ENCODE results near the gene QKI.
A peak's percentile ranks its signal among the peaks of the same experiment; 100 is the strongest.
"Not testable (repeated sequence)": the region's sequence is repeated elsewhere in the genome, so short reads cannot be mapped to it uniquely, and the experiment has no call there.

QKI gene

GRCh38 chr6:163436843-163437242 is 22.3 kb downstream of the QKI start:
- H3K4me1 ChIP-seq (ENCODE audit: low read depth, poor library complexity, severe bottlenecking), result peaks cover 79% of the 10 kb centered on the region

GRCh38 chr6:163437466-163437865 is 22.9 kb downstream of the QKI start:
- H3K9ac ChIP-seq, result no peak overlapping the region
- H2AFZ ChIP-seq (ENCODE audit: low read depth), result no peak overlapping the region
- peaks cover 37% of the 10 kb centered on the region for H4K20me1 ChIP-seq (ENCODE audit: insufficient read depth)
- H3K27ac ChIP-seq, result peak overlapping the region; percentile 52; the same call in 1 of the 2 replicates
- H3K4me2 ChIP-seq, result peak overlapping the region; percentile 52
- no peaks in the 10 kb centered on the region for H3K36me3 ChIP-seq (ENCODE audit: insufficient read depth)
- peaks cover 80% of the 10 kb centered on the region for H3K4me1 ChIP-seq (ENCODE audit: low read depth, poor library complexity, severe bottlenecking)
- H3K27me3 ChIP-seq (ENCODE audit: insufficient read depth, low read depth), result no peaks in the 10 kb centered on the region
- no peak for TF ChIP-seq CTCF (conservative IDR thresholded peaks at IDR 0.05; ENCODE audit: low read depth, low read length)
- H3K4me3 ChIP-seq (IDR thresholded peaks at IDR 0.05; ENCODE audit: insufficient read depth, low read depth, low read length), result no peak overlapping the region
- peaks cover 86% of the 10 kb centered on the region for H3K79me2 ChIP-seq (ENCODE audit: insufficient read depth, low read depth)

More at GRCh38 chr6:163436843-163437242, 22.3 kb downstream of the QKI start:
- Histone ChIP-seq H3K36me3 (ENCODE audit: insufficient read depth) (no peaks in the 10 kb centered on the region), H2AFZ (ENCODE audit: low read depth) (no peak overlapping the region), H3K4me2 (peak overlapping the region; percentile 52), H3K27ac (peak overlapping the region; percentile 52; the same call in 1 of the 2 replicates), H3K4me3 (IDR thresholded peaks at IDR 0.05; ENCODE audit: insufficient read depth, low read depth, low read length) (no peak overlapping the region), H4K20me1 (ENCODE audit: insufficient read depth) (peaks cover 36% of the 10 kb centered on the region), H3K9ac (no peak overlapping the region), H3K27me3 (ENCODE audit: insufficient read depth, low read depth) (no peaks in the 10 kb centered on the region), H3K79me2 (ENCODE audit: insufficient read depth, low read depth) (peaks cover 88% of the 10 kb centered on the region)
- no peak for TF ChIP-seq CTCF (conservative IDR thresholded peaks at IDR 0.05; ENCODE audit: low read depth, low read length)

- Histone ChIP-seq H3K27ac (peak overlapping the region; percentile 52; the same call in 1 of the 2 replicates), H3K79me2 (ENCODE audit: insufficient read depth, low read depth) (peaks cover 86% of the 10 kb centered on the region), H3K4me3 (IDR thresholded peaks at IDR 0.05; ENCODE audit: insufficient read depth, low read depth, low read length) (no peak overlapping the region), H3K4me1 (ENCODE audit: low read depth, poor library complexity, severe bottlenecking) (peaks cover 70% of the 10 kb centered on the region), H4K20me1 (ENCODE audit: insufficient read depth) (peaks cover 32% of the 10 kb centered on the region), H3K4me2 (peak overlapping the region; percentile 52), H3K36me3 (ENCODE audit: insufficient read depth) (no peaks in the 10 kb centered on the region), H2AFZ (ENCODE audit: low read depth) (no peak overlapping the region), H3K27me3 (ENCODE audit: insufficient read depth, low read depth) (no peaks in the 10 kb centered on the region), H3K9ac (no peak overlapping the region)
- TF ChIP-seq CTCF (conservative IDR thresholded peaks at IDR 0.05; ENCODE audit: low read depth, low read length), result no peak
These were observed 23.9 kb downstream of the QKI start for GRCh38 chr6:163438298-163438939.

- Histone ChIP-seq H3K4me2 (peak overlapping the region; percentile 52), H3K4me3 (IDR thresholded peaks at IDR 0.05; ENCODE audit: insufficient read depth, low read depth, low read length) (no peak overlapping the region), H3K9ac (no peak overlapping the region; the same call in 1 of the 2 replicates), H2AFZ (ENCODE audit: low read depth) (no peak overlapping the region), H4K20me1 (ENCODE audit: insufficient read depth) (peaks cover 36% of the 10 kb centered on the region), H3K27ac (peak overlapping the region; percentile 52; the same call in 1 of the 2 replicates), H3K79me2 (ENCODE audit: insufficient read depth, low read depth) (peaks cover 86% of the 10 kb centered on the region), H3K4me1 (ENCODE audit: low read depth, poor library complexity, severe bottlenecking) (peaks cover 68% of the 10 kb centered on the region), H3K36me3 (ENCODE audit: insufficient read depth) (no peaks in the 10 kb centered on the region), H3K27me3 (ENCODE audit: insufficient read depth, low read depth) (no peaks in the 10 kb centered on the region)
- TF ChIP-seq CTCF (conservative IDR thresholded peaks at IDR 0.05; ENCODE audit: low read depth, low read length), result no peak
These were observed 24.4 kb downstream of the QKI start for GRCh38 chr6:163438940-163439335.

- not testable (repeated sequence) for H3K4me3 ChIP-seq (IDR thresholded peaks at IDR 0.05; ENCODE audit: insufficient read depth, low read depth, low read length); H3K36me3 ChIP-seq (ENCODE audit: insufficient read depth); H2AFZ ChIP-seq (ENCODE audit: low read depth); H3K27me3 ChIP-seq (ENCODE audit: insufficient read depth, low read depth); H3K9ac ChIP-seq
- Histone ChIP-seq H3K79me2 (ENCODE audit: insufficient read depth, low read depth) (peaks cover 86% of the 10 kb centered on the region), H3K4me1 (ENCODE audit: low read depth, poor library complexity, severe bottlenecking) (peaks cover 68% of the 10 kb centered on the region), H3K4me2 (peak overlapping the region; percentile 52), H3K27ac (peak overlapping the region; percentile 52; the same call in 1 of the 2 replicates), H4K20me1 (ENCODE audit: insufficient read depth) (peaks cover 38% of the 10 kb centered on the region)
These were observed 24.9 kb downstream of the QKI start for GRCh38 chr6:163439390-163439789.
